Measurements from ENCODE around the gene GBP1.

Gene GBP1

GRCh38 chr1:89005286-89006151 lies 59.5 kb downstream of the GBP1 start:
- DNase-seq: no peak
